HG02840 (cell line): ENCODE data around the gene TMEM19.
A peak's percentile ranks its signal among the peaks of the same experiment; 100 is the strongest.
"Not testable (repeated sequence)": the region's sequence is repeated elsewhere in the genome, so short reads cannot be mapped to it uniquely, and the experiment has no call there.

ENCODE experiments used
- ATAC-seq: cut with Tn5 transposase; IDR thresholded peaks from one replicate; pipeline ENCODE4 v1.9.1; 2021; ENCODE audit warnings: mild to moderate bottlenecking, moderate library complexity, moderate number of reproducible peaks; ENCODE audit not compliant: unreplicated experiment, low FRiP score

TMEM19 gene

DNA sequence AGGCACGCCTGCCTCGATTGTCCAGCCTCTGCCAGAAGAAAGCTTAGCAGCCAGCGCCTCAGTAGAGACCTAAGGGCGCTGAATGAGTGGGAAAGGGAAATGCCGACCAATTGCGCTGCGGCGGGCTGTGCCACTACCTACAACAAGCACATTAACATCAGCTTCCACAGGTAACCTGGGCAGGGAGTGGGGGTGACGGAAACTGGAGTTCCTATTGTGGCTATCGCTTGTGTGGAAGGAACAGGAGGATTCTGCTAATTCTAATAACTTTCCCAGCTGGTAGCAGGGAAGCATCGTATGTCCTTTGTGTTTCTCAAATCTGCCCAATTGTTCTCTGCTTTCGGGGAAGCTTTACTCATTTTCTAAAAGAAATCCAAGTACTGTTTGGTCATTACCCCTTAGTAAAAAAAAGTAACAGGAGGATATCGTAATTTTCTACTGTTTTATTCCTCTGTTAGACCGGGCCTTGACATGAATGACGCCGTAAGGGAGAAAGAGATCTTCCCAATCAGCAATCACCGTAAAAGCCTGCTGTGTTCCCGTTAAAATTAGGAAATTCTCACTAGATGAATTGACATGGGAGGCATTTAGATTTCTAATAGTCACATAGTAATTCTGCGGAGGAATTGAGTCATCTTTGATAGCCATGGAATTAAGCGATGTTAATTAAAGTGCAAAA, 21.3 kb upstream of the TMEM19 start:
- ATAC-seq = peak; percentile 11

DNA sequence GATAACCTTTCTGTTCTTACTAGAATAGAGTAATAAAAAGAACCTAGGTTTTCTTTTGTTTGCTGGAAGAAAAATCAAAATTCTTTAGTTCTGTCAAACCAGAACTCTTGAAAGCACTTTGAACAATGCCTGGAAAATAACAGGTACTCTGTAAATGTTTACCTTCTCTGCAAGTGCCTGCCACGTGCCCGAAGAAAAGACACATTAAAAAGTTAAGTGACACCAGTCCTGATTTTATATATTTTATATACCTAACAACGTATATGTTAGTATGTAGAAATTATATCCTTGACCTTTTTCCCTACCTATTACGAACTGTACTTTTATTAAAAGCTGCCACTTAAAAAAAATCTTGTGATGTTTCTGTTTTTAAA, 20.8 kb upstream of the TMEM19 start:
- no peak for ATAC-seq

DNA sequence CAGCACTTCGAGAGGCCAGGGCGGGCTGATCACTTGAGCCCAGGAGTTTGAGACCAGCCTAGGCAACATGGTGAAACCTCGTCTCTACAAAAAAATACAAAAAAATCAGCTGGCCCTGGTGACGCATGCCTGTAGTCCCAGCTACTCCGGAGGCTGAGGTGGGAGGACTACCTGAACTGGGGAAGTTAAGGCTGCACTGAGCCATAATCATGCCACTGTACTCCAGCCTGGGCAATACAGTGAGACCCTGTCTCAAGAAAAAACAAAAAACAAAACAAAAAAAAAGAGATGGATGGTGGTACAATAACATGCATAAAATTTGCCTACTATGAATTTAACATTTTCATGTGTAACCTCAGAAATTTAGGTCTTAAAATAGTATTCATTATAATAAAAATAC, 19.6 kb upstream of the TMEM19 start:
- no peak for ATAC-seq

DNA sequence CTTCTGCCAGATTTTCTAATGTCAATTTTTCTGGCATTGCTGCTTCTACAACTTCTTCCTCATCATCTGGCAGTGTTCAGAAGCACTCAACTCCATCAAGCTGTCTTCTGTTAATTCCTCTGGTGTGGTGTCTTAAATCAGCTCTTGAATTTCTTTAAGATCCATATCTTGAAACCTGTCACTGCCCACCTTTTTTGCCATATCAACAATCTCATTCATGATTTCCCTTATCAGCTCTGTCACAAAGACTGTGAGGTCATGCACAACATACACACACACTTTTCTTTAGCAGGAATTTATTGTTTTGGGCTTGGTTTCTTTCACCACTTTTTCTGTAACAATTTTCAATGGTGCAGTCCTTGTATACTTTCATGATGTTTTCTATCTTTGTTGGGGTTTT, 14.6 kb upstream of the TMEM19 start:
- no peak for ATAC-seq

DNA sequence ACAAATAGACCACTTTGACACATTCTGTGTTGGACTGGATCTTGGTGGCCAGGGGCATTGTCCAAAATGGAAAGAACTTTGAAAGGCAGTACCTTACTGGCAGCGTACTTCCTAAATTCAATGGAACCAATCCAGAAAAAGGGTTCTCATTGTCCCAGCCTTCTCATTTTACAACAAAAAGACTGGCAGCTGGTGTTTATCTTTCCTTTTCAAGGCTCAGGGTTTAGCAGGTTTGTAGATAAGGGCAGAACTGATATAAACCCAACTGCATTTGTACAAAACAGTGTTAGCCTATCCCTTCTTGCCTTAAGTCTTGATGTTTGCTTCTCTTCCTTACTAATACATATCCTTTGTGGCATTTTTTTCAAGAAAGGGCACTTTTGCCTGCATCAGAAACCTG, 14.1 kb upstream of the TMEM19 start:
- ATAC-seq = no peak

DNA sequence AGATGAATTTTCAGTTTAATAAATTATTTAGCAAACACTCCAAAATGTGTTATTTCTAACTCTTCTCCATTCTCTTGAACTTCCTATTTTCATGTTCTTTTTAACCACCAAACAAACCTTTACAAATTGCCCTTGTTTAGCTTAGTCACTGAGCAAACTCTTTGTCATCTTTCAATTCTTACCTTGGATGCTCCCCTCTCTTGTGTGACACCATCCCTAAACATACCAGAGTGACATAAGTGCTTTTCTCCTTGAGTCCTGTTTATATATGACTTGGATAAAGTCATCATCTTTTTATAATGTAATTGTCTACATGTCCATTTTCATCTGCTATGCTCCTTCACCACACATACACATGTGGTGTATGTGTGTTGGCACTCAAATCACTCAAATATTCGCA, 3.4 kb upstream of the TMEM19 start:
- ATAC-seq = no peak

DNA sequence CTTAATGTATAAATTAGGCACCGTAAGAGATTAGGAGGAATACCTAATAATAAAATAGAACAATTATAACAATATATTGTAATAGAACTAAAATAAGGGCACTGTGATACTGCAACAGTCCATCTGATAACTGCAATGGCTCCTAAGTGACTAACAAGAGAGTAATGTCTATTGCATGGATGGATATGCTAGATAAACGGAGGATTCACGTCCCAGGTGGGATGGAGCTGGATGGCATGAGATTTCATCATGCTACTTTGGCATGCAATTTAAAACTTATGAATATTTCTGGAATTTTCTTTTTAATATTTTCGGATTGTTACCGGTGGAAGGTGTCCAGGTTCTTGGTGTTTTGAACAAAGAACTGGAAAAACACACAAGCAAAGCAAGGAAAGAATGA, 2.2 kb upstream of the TMEM19 start:
- no peak for ATAC-seq

DNA sequence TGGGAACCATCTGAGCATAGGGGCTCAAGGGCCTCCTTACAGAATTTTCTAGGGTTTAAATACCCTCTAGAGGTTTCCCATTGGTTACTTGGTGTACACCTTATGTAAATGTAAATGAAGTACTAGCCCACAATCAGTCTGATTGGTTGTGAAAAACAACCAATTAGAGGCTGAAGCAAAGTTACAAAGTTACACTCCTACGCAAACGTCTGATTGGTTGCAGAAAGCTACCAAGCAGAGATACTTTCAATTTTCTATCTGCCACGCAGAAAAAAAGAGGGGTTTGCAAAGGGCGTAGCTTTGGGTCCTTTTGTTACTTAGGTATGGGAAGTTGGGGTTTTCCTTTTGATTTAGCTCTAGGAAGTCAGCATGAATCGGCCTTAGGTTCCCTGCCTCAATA, 1.8 kb upstream of the TMEM19 start:
- ATAC-seq = no peak

DNA sequence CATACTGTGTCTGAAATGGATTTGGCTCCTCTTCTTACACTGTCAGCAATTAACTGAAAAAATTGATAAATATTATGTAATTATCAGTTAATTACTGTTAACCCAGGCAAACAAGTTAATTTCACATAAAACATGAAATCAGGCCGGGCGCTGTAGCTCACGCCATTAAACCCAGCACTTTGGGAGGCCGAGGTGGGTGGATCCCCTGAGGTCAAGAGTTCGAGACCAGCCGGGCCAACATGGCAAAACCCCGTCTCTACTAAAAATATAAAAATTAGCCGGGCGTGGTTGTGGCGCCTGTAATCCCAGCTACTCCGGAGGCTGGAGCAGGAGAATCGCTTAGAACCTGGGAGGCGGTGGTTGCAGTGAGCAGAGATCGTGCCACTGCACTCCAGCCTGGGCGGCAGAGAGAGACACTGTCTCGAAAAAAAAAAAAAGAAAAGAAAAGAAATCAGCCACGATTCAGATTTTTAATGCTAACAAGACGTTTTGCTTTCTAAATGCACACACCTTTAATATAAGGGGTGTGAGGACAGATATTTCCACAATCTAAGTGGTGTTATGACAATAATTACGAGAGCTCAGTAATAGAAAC, 473 bp upstream of the TMEM19 start:
- ATAC-seq = no peak

DNA sequence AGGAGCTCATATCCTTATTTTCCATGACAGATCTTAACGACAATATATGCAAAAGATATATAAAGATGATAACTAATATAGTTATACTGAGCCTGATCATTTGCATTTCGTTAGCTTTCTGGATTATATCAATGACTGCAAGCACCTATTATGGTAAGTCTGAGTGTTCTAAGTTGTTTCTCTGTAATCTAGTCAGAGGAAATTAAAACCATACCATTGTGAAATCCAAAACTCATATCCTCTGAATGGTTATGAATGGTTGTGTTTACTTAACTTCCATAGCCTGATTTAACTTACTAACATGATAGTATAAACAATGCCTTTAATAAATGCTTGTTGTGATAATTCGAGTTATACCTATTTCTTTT, 760 bp downstream of the TMEM19 start:
- no peak for ATAC-seq

DNA sequence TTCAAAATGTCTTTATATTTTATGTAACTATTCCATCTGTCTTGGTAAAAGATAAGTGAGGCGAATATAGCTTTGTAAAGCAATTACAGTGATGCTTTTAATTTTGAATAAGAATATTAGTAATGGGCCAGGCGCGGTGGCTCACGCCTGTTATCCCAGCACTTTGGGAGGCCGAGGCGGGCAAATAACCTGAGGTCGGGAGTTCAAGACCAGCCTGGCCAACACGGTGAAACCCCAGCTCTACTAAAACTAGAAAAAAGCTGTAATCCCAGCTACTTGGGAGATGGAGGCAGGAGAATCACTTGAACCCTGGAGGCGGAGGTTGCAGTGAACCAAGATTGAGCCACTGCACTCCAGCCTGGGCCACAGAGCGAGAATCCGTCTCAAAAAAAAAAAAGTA, 1.3 kb downstream of the TMEM19 start:
- not testable (repeated sequence) for ATAC-seq

DNA sequence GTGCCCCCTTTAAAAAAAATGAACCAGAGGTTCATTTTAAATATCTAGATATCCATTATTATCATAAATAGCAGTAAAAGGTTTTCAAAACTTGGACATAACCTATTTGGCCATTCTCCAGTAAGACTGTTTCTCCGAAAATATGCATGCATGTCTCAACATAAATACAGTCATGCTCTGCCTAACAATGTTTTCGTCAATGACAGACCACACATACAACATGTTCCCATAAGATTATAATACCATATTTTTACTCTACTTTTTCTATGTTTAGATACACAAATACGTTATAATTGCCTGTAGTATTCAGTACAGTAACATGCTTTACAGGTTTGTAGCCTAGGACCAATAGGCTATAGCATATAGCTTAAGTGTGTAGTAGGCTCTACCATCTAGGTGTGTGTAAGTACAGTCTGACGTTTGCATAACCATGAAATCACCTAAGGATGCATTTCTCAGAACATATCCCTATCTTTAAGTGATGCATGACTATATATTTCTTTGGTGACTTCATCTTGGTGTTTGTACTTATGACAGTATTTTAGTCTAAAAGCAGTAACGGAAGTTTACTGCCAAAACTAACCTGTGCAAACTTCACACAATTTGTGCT, 3.2 kb downstream of the TMEM19 start:
- ATAC-seq = no peak

DNA sequence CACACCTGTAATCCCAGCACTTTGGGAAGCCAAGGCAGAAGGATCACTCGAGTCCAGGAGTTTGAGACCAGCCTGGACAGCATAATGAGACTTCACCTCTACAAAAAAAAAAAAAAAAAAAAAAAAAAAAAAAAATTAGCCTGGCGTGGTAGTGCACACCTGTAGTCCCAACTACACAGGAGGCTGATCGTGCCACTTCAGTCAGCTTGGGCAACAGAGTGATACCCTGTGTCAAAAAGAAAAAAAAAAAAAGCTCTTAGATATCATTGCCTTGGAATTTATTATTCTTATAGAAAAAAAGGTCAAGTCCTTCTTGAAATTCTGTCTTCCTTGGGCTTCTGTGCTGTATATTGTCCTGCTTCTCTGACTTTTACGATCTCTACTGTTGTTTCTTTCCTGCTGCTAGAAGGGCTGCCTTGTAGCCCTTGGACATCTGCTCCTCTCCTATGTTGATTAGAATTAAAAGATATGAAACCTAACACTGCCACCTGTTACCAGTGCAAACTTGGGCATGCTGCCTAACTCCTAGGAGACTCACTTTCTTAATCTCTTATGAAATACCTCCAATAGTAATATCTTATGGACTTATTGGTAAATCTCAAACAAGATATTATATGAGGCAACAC, 5.7 kb downstream of the TMEM19 start:
- no peak for ATAC-seq

DNA sequence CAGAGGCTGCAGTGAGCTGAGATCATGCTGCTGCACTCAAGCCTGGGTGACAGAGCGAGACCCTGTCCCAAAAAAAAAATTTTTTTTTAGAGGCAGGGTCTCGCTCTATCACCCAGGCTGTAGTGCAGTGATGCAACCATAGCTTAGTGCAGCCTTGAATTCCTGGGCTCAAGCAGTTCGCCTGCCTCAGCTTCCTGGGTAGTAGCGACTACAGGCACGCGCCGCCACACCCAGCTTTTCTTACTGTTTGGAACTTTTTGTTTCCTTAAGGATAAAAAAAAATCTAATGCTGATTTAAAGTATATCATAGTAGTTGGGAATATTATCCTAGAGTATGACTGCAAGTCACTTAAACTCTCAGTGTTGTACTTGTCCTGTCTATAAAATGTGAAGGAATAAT, 7.2 kb downstream of the TMEM19 start:
- no peak for ATAC-seq

DNA sequence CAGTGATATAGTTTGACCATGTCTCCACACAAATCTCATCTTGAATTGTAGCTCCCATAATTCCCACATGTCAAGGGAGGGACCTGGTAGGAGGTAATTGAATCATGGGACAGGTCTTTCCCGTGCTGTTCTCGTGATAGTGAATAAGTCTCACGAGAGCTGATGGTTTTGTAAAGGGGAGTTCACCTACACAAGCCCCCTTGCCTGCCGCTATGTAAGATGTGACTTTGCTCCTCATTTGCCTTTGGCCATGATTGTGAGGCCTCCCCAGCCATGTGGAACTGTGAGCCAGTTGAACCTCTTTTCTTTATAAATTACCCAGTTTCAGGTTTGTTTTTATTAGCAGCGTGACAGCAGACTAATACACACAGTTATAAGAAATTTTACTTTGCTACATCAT, 7.8 kb downstream of the TMEM19 start:
- peak; percentile 13 for ATAC-seq

DNA sequence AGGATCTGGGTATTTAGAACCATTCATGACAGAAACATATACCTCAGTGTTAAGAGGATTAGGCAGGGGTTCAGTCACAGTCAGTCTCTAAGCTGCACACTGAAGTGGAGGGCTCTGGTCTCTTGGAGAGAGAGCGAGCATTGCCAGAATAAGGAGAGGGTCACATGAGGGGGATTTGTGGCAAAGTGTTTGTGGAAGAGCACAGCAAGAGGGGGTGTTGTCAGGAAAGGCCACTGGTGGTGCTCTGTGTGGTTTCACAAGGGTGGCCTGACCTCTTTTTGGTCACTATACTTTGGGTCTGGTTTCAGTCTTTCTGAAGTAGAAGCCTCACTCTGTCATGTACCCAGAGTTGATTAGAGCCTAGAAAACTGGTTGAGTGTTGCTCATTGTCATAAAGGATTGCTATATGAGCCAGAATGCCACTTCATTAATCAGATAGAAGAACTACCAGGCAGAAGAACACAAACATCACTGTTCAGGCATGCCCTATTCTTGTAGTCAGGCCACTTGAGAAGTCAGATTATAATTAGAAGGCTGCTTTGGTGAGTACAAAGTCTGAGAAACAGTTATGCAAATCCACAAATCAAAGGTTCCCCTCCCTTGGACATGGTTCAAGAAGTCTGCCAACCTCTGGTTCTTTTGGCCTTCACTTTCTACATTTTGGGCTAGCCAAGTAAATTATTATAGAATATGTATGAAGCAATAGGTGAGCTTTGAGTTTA, 8.4 kb downstream of the TMEM19 start:
- peak; percentile 91 for ATAC-seq

DNA sequence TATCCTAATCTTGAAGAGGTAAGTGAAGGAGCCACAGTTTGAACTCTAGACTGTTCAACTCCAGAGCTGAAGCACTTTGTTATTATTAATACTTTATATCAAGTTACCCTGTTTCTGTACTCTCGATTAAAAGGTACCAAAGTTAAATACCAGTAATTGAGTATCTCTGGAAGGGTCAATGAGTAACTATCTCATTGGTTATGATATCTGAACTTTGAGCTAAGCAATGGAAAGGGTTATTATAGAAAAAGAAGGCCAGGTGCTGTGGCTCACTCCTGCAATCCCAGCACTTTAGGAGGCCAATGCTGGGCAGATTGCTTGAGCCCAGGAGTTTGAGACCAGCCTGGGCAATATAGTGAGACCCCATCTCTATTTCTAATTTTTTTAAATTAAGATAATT, 9.9 kb downstream of the TMEM19 start:
- ATAC-seq = no peak

DNA sequence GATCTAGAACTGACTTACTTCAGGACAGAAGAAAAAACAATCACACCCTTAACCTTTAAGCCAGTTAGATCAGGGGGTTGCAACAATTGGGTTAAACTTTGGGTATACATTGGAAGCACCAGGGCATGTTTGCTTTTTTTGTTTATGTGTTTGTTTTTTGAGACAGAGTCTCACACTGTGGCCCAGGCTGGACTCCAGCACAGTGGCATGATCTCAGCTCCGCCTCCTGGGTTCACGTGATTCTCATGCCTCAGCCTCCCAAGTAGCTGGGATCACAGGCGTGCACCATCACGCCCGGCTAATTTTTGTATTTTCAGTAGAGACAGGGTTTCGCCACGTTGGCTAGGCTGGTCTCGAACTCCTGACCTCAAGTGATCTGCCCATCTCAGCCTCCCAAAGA, 16.3 kb downstream of the TMEM19 start:
- not testable (repeated sequence) for ATAC-seq

DNA sequence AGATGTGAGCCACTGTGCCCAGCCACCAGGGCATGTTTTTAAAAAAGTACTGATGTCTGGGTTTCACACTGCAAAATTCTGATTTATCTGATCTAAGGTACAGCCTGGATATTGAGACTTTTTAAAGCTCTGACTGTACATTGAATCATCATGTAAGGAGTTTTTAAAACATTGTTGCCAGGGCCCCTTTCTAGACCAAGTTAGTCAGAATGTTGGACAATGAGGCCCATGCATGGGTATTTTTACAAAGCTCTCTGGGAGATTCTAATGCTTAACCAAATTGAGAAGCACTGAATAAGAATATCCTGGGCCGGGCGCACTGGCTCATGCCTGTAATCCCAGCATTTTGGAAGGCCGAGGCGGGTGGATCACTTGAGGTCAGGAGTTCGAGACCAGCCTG, 16.7 kb downstream of the TMEM19 start:
- no peak for ATAC-seq

DNA sequence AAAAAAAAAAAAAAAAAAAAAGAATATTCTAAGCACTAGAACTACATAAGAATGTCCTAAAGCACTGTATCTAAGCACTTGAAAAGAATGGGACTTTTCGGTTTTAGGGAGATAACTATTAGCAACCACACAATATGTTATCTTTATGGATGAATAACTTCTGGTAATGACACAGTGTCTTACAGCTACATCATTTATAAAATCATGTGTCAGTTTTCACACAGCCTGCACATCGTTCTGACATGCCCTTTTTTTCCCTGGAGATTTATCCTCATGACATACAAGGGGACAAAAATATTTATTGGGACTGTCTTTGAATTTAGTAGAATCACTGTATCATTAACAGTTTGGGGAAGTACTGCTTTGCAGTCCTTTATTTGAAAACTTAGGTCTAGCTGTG, 17.3 kb downstream of the TMEM19 start:
- no peak for ATAC-seq

DNA sequence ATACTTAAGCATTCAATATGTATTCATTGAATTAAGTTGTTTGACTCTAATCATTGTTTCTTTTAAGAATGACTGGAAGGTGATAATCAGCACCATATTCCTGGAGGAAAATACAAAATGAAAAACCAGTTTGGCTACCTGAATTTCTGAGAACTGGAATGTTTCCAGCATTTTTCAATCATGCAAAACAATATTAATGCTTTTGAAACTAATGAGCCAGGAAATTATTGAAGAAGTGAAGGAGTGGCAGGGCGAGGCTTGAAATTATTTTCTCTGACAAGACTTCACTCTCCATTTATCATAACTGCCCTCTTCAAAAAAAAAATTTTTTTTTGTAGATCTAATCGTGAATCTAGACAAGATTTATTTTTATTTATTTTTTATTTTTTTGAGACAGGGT, 19.0 kb downstream of the TMEM19 start:
- no peak for ATAC-seq
